ENCODE data around the gene CCL2. TPM values are rescaled to one million over a fixed set of nuclear protein-coding genes. Genes with fewer than 3 reads are reported as not detected.

Gene CCL2
- total and polyA plus RNA-seq, 2 experiments from 2014 or later = 1.5 to 18.5 TPM

DNA sequence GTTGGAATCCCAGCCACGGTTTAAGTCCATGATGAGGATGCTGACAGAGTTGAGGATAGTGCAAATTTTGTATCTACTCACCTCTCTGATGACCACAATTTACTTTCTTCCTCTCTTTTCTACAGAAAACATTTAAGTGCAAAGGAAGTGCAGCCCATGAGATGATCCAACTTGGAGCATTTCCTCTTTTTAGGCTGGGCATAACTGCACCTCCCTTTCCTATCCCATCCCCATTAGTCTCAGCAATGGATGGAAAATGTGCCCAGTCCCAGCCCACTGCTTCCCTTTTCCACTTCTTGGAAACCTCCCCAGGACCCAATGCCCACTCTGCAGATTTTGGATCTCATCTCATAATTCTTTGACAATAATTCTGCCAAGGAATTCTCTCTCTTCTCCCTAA is 47.6 kb downstream of the CCL2 start:
- Histone ChIP-seq H3F3A (replicated peaks; ENCODE audit: low read depth) (no peaks in the 10 kb centered on the region), H4K20me1 (replicated peaks; ENCODE audit: insufficient read depth) (no peaks in the 10 kb centered on the region), H3K36me3 (ENCODE audit: insufficient read depth) (no peaks in the 10 kb centered on the region), H2AFZ (no peak overlapping the region), H3K4me1 (ENCODE audit: insufficient read depth) (peaks cover 5% of the 10 kb centered on the region; the same call in 1 of the 2 replicates), H3K4me3 (no peak overlapping the region), H3K79me2 (replicated peaks; ENCODE audit: insufficient read depth) (no peaks in the 10 kb centered on the region), H3K27ac (ENCODE audit: low read depth) (no peak overlapping the region), H3K9me2 (ENCODE audit: insufficient read depth) (no peaks in the 10 kb centered on the region; the same call in 1 of the 2 replicates), H3K27me3 (ENCODE audit: insufficient read depth) (peaks cover 4% of the 10 kb centered on the region; the same call in 1 of the 2 replicates), H3K4me2 (no peak overlapping the region)
- no peak for ATAC-seq
- Mint-ChIP-seq H3K27me3 (ENCODE audit: insufficient read depth, low read depth, poor library complexity) (peaks cover 11% of the 10 kb centered on the region), H3K36me3 (ENCODE audit: low read depth) (no peaks in the 10 kb centered on the region), H3K4me3 (no peak overlapping the region), H3K4me1 (peaks cover 6% of the 10 kb centered on the region; the same call in 2 of the 3 replicates), H3K9me3 (no peaks in the 10 kb centered on the region), H3K27ac (no peak overlapping the region)
- TF ChIP-seq, protein P1, sequence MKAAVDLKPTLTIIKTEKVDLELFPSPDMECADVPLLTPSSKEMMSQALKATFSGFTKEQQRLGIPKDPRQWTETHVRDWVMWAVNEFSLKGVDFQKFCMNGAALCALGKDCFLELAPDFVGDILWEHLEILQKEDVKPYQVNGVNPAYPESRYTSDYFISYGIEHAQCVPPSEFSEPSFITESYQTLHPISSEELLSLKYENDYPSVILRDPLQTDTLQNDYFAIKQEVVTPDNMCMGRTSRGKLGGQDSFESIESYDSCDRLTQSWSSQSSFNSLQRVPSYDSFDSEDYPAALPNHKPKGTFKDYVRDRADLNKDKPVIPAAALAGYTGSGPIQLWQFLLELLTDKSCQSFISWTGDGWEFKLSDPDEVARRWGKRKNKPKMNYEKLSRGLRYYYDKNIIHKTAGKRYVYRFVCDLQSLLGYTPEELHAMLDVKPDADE (IDR thresholded peaks at IDR 0.05) = no peak
- TF ChIP-seq STAT1 (IDR thresholded peaks at IDR 0.05; ENCODE audit: unreplicated experiment) = no peak
- no peak for TF ChIP-seq POLR2AphosphoS5 (IDR thresholded peaks at IDR 0.05; ENCODE audit: low read depth)
- TF ChIP-seq ZNF331 (CRISPR knock-in tag; IDR thresholded peaks at IDR 0.05; ENCODE audit: low read depth) = no peak
- no peak for TF ChIP-seq CREB1 (CRISPR knock-in tag; IDR thresholded peaks at IDR 0.05; ENCODE audit: low read depth)
- no peak for TF ChIP-seq JUNB (IDR thresholded peaks at IDR 0.05; ENCODE audit: unreplicated experiment)
- no peak for TF ChIP-seq ZNF114 (CRISPR knock-in tag; IDR thresholded peaks at IDR 0.05)
- TF ChIP-seq, protein P2, sequence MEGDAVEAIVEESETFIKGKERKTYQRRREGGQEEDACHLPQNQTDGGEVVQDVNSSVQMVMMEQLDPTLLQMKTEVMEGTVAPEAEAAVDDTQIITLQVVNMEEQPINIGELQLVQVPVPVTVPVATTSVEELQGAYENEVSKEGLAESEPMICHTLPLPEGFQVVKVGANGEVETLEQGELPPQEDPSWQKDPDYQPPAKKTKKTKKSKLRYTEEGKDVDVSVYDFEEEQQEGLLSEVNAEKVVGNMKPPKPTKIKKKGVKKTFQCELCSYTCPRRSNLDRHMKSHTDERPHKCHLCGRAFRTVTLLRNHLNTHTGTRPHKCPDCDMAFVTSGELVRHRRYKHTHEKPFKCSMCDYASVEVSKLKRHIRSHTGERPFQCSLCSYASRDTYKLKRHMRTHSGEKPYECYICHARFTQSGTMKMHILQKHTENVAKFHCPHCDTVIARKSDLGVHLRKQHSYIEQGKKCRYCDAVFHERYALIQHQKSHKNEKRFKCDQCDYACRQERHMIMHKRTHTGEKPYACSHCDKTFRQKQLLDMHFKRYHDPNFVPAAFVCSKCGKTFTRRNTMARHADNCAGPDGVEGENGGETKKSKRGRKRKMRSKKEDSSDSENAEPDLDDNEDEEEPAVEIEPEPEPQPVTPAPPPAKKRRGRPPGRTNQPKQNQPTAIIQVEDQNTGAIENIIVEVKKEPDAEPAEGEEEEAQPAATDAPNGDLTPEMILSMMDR (conservative IDR thresholded peaks at IDR 0.05; ENCODE audit: low read depth in 2 of 2) = no peak
- no peak for TF ChIP-seq EZH2phosphoT487 (IDR thresholded peaks at IDR 0.05; ENCODE audit: unreplicated experiment)
- TF ChIP-seq, protein P3, sequence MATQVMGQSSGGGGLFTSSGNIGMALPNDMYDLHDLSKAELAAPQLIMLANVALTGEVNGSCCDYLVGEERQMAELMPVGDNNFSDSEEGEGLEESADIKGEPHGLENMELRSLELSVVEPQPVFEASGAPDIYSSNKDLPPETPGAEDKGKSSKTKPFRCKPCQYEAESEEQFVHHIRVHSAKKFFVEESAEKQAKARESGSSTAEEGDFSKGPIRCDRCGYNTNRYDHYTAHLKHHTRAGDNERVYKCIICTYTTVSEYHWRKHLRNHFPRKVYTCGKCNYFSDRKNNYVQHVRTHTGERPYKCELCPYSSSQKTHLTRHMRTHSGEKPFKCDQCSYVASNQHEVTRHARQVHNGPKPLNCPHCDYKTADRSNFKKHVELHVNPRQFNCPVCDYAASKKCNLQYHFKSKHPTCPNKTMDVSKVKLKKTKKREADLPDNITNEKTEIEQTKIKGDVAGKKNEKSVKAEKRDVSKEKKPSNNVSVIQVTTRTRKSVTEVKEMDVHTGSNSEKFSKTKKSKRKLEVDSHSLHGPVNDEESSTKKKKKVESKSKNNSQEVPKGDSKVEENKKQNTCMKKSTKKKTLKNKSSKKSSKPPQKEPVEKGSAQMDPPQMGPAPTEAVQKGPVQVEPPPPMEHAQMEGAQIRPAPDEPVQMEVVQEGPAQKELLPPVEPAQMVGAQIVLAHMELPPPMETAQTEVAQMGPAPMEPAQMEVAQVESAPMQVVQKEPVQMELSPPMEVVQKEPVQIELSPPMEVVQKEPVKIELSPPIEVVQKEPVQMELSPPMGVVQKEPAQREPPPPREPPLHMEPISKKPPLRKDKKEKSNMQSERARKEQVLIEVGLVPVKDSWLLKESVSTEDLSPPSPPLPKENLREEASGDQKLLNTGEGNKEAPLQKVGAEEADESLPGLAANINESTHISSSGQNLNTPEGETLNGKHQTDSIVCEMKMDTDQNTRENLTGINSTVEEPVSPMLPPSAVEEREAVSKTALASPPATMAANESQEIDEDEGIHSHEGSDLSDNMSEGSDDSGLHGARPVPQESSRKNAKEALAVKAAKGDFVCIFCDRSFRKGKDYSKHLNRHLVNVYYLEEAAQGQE (IDR thresholded peaks at IDR 0.05; ENCODE audit: unreplicated experiment) = no peak
- TF ChIP-seq EZH2 (IDR thresholded peaks at IDR 0.05; ENCODE audit: low read depth, unreplicated experiment) = no peak
- TF ChIP-seq, protein P4, sequence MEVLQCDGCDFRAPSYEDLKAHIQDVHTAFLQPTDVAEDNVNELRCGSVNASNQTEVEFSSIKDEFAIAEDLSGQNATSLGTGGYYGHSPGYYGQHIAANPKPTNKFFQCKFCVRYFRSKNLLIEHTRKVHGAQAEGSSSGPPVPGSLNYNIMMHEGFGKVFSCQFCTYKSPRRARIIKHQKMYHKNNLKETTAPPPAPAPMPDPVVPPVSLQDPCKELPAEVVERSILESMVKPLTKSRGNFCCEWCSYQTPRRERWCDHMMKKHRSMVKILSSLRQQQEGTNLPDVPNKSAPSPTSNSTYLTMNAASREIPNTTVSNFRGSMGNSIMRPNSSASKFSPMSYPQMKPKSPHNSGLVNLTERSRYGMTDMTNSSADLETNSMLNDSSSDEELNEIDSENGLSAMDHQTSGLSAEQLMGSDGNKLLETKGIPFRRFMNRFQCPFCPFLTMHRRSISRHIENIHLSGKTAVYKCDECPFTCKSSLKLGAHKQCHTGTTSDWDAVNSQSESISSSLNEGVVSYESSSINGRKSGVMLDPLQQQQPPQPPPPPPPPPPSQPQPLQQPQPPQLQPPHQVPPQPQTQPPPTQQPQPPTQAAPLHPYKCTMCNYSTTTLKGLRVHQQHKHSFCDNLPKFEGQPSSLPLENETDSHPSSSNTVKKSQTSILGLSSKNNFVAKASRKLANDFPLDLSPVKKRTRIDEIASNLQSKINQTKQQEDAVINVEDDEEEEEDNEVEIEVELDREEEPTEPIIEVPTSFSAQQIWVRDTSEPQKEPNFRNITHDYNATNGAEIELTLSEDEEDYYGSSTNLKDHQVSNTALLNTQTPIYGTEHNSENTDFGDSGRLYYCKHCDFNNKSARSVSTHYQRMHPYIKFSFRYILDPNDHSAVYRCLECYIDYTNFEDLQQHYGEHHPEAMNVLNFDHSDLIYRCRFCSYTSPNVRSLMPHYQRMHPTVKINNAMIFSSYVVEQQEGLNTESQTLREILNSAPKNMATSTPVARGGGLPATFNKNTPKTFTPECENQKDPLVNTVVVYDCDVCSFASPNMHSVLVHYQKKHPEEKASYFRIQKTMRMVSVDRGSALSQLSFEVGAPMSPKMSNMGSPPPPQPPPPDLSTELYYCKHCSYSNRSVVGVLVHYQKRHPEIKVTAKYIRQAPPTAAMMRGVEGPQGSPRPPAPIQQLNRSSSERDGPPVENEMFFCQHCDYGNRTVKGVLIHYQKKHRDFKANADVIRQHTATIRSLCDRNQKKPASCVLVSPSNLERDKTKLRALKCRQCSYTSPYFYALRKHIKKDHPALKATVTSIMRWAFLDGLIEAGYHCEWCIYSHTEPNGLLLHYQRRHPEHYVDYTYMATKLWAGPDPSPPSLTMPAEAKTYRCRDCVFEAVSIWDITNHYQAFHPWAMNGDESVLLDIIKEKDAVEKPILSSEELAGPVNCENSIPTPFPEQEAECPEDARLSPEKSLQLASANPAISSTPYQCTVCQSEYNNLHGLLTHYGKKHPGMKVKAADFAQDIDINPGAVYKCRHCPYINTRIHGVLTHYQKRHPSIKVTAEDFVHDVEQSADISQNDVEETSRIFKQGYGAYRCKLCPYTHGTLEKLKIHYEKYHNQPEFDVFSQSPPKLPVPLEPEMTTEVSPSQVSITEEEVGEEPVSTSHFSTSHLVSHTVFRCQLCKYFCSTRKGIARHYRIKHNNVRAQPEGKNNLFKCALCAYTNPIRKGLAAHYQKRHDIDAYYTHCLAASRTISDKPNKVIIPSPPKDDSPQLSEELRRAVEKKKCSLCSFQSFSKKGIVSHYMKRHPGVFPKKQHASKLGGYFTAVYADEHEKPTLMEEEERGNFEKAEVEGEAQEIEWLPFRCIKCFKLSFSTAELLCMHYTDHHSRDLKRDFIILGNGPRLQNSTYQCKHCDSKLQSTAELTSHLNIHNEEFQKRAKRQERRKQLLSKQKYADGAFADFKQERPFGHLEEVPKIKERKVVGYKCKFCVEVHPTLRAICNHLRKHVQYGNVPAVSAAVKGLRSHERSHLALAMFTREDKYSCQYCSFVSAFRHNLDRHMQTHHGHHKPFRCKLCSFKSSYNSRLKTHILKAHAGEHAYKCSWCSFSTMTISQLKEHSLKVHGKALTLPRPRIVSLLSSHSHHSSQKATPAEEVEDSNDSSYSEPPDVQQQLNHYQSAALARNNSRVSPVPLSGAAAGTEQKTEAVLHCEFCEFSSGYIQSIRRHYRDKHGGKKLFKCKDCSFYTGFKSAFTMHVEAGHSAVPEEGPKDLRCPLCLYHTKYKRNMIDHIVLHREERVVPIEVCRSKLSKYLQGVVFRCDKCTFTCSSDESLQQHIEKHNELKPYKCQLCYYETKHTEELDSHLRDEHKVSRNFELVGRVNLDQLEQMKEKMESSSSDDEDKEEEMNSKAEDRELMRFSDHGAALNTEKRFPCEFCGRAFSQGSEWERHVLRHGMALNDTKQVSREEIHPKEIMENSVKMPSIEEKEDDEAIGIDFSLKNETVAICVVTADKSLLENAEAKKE (CRISPR knock-in tag; IDR thresholded peaks at IDR 0.05) = no peak
- no peak for TF ChIP-seq NANOG (IDR thresholded peaks at IDR 0.05; ENCODE audit: borderline replicate concordance)
- DNase-seq (ENCODE audit: low spot score) = no peak

Data from GM23338 (cell line).